GM12865 (cell line): ENCODE data around the gene SLC19A1.
A peak's percentile ranks its signal among the peaks of the same experiment; 100 is the strongest.

Experiments used
- DNase-seq: peaks from one replicate; pipeline ENCODE4 v3.0.0; 2010; ENCODE audit warnings: low read depth
- H3K4me3 ChIP-seq: 2 replicates; pipeline ENCODE4 v1.5.1; 2011; ENCODE audit warnings: mild to moderate bottlenecking, low read depth, low read length, control low read depth
- TF ChIP-seq, protein P1 (sequence below): IDR thresholded peaks from 2 replicates; pipeline ENCODE4 v1.5.1; 2011; ENCODE audit warnings: low read length, control low read depth, low read depth, inconsistent platforms; ENCODE audit not compliant: insufficient read depth; ENCODE audit errors: missing control alignments

SLC19A1 gene

DNA sequence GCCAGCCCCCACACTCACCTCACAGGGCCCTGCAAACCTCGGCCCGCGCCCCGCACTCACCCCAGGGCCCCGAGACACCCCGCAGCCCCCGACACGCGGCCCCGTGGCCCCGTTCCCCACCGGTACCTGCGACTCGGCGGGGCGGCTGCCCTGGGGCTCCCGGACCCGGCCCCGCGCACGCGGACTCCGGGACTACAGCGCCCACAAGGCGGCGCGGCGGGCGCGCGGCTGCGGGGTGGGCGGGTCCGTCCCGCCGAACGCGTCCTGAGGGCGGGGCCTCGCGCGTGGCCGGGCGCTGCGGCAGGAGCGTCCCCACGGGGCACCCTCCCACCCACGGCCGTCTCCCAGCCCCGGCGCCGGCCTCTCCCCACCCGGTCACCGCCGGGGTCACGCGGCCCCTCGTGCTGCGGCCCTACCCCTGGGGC, at the start of gene SLC19A1:
Gene SLC19A1 (minus strand): TSS at position 199 of the 425 bp plus-strand sequence. CDS start 4,481 bp downstream, outside the sequence.
- TF ChIP-seq, protein P1, sequence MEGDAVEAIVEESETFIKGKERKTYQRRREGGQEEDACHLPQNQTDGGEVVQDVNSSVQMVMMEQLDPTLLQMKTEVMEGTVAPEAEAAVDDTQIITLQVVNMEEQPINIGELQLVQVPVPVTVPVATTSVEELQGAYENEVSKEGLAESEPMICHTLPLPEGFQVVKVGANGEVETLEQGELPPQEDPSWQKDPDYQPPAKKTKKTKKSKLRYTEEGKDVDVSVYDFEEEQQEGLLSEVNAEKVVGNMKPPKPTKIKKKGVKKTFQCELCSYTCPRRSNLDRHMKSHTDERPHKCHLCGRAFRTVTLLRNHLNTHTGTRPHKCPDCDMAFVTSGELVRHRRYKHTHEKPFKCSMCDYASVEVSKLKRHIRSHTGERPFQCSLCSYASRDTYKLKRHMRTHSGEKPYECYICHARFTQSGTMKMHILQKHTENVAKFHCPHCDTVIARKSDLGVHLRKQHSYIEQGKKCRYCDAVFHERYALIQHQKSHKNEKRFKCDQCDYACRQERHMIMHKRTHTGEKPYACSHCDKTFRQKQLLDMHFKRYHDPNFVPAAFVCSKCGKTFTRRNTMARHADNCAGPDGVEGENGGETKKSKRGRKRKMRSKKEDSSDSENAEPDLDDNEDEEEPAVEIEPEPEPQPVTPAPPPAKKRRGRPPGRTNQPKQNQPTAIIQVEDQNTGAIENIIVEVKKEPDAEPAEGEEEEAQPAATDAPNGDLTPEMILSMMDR: peak; percentile 39
- peak; percentile 82 for DNase-seq
- peak within 1 kb of the TSS; percentile 97 for H3K4me3 ChIP-seq

DNA sequence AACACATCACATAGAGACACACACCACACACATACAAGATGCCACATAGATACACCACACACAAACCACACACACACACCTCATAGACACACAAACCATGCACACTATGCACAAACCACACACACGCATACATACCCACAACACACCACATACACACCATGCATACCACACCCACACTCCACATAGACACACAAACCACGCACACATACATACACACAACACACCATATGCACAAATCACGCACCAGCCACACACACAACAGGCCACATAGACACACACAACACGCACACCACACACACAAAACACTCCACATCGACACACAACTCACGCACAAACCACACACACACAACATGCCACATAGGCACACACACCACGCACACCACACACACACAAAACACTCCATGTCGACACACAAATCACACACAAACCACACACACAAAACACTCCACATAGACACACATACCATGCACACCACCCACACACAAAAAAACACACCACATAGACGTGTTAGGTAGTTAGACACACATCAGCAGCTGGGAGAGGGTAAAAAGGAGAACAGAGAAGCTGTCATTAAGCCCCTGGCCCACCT, 49.5 kb upstream of the SLC19A1 start:
- H3K4me3 ChIP-seq: no peak overlapping the region
- TF ChIP-seq, protein P1: no peak
- DNase-seq: no peak

DNA sequence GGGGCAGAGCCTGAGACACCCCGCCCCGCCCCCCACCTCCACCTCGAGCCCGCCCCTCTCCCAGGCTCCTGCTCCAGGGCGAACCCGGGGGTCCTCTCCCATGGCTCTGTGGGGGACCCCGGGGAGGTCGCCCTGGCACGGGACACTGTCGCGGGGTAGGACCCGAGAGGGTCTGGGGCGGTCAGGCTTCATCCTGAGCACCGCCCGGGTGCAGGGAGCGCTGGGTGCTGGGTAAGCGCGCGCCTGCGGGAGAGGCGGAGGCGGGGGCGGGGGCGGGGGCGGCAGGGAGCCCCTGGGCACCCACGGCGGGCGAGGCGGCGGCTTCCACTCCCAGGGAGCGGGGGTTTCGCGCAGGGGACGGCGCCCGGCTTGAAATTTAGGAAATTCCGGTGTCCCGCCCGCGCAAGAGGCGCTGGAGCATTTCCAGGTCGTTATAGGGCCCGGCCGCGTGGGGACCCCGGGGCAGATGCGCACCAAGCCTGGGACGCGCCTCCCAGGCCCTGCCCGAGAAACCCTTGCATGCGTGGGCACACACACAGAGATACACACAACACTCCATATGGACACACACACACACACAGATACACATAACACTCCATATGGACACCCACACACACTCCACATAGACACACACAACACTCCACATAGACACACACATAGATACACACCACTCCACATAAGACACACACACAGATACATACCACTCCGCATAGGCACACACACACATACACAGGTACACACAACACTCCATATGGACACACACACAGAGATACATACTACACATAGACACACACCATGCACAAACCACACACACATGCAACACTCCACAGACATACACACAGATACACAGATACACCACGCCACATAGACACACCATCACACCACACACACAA, 48.7 kb upstream of the SLC19A1 start:
- peak; percentile 40 for DNase-seq
- TF ChIP-seq, protein P1: no peak
- H3K4me3 ChIP-seq: peak overlapping the region; percentile 15

DNA sequence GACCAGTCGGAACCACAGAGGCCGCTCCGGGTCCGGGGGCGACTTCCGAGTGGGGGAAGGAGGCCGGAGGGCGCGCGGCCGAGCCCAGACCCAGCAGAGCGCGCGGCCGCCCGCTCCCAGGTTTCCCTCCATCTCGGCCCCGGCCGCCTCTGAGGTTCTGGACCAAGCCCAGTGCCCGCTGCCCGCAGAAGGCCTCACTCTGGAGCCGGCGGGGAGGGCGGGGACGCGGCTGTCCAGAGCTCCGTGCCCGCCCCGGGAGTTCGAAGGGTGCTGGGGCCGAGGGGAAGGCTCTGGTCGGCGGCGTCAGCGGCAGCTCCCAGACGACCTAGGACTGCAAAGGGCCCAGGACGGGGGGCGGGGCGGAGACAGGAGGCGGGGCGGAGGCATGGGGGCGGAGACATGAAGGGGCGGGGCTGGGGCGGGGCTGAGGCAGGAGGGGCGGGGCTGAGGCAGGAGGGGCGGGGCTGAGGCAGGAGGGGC, 48.0 kb upstream of the SLC19A1 start:
- no peak overlapping the region for H3K4me3 ChIP-seq
- DNase-seq: peak; percentile 71
- TF ChIP-seq, protein P1: no peak

DNA sequence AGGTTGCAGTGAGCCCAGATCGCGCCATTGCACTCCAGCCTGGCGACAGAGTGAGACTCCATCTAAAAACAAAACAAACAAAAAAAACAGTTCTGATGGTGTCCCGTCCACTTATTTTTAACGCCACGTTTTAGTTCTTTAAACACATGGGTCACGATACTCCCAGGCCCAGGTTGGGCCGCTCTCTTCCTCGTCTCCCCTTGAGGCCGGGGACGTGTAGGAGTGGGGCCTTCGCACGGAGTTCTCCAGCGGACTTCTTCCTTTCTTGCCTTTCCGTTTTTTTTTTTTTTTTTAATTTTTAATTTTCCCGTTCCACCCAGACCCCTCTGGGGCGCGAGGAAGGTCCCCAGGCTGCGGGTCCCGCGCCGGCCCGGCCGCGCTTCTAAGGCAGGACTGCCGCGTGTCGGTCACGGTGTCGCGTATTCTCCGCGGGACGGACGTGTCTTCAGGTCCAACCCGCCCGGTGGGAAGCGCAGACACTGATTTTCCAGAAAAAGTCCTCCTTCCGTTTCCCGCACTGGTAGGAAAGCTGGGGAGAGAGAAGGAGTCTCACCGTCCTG, 47.5 kb upstream of the SLC19A1 start:
- no peak overlapping the region for H3K4me3 ChIP-seq
- DNase-seq: no peak
- TF ChIP-seq, protein P1: no peak

DNA sequence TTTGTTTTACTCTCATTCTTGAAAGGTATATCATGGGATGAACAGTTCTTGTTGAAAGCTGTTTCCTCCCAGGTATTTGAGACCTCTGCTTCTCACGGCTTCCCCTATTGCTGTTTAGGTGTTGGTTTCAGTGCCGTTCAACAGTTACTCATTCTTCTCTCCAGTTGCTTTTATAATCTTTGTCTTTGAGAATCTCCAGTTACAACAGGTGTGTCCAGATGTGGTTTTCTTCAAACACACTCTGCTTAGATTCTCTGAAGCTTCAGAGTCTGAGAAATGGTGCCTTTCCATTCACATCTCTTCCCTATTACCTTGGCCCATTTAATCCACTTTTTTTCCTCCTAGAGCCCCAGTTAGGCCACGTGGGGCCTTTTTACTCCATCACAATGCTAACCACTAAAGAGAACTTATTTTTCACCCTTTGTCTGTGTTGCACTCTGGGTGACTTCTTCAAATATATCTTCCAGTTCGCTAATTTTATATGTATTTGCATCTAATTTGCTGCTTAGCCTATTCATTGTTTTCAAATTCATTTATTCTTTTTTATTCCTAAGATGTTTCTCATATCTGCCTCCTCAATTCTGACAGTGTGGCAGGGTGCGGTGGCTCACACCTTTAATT, 46.7 kb upstream of the SLC19A1 start:
- DNase-seq: no peak
- TF ChIP-seq, protein P1: no peak
- H3K4me3 ChIP-seq: no peak overlapping the region
